IMR-90 (cell line): ENCODE measurements around the gene CD86. TPM values are rescaled to one million over a fixed set of nuclear protein-coding genes. Genes with fewer than 3 reads are reported as not detected.

Source experiments
- ATAC-seq: fragments of 200-7000 bp; cut with Tn5 transposase; 2 replicates; pipeline ENCODE4 v1.9.1; 2020; ENCODE audit warnings: low read depth, mild to moderate bottlenecking, moderate library complexity
- BruUV-seq: library from RNA; stranded (reverse); fragments of 400-500 nt; replicated peaks from 2 replicates; lab custom pipeline; 2021; lab: Mats Ljungman, UMichigan
- CTCF ChIA-PET: fragments of 300-600 bp; formaldehyde crosslinking; extraction: SDS; loops from one replicate; lab custom pipeline; 2021; ENCODE audit warnings: antibody characterized with exemption; lab: Yijun Ruan, JAX
- POLR2A ChIA-PET: fragments of 300-600 bp; sonication (Branson Sonifier 250); formaldehyde crosslinking; loops from one replicate; lab custom pipeline; 2022; ENCODE audit warnings: antibody characterized with exemption; ENCODE audit not compliant: unreplicated experiment; lab: Charles Lee
- DNase-seq: peaks from one replicate; pipeline ENCODE4 v3.0.0; 2013
- H2AFZ ChIP-seq: replicated peaks from 2 replicates; pipeline ENCODE3; 2013; ENCODE audit warnings: low read length, mild to moderate bottlenecking; ENCODE audit not compliant: poor library complexity
- H2AK5ac ChIP-seq: 2 replicates; pipeline ENCODE4 v1.6.1; 2013; ENCODE audit warnings: low read depth, low read length, inconsistent platforms
- H2AK9ac ChIP-seq: replicated peaks from 2 replicates; pipeline ENCODE3; 2013; ENCODE audit warnings: mild to moderate bottlenecking, low read depth, low read length, moderate library complexity; ENCODE audit not compliant: poor library complexity
- H2BK120ac ChIP-seq: 2 replicates; pipeline ENCODE4 v1.6.1; 2013; ENCODE audit warnings: low read depth, low read length, inconsistent platforms
- H2BK15ac ChIP-seq: 3 replicates; pipeline ENCODE4 v1.6.1; 2013; ENCODE audit warnings: low read depth, low read length, inconsistent platforms
- H2BK20ac ChIP-seq: 2 replicates; pipeline ENCODE4 v1.6.1; 2013; ENCODE audit warnings: low read depth, mild to moderate bottlenecking, inconsistent platforms, low read length, moderate library complexity
- H2BK5ac ChIP-seq: 2 replicates; pipeline ENCODE4 v1.6.1; 2013; ENCODE audit warnings: mild to moderate bottlenecking, low read depth, low read length, inconsistent platforms; ENCODE audit not compliant: poor library complexity, severe bottlenecking
- H3K14ac ChIP-seq: replicated peaks from 2 replicates; pipeline ENCODE4 v1.6.1; 2013; ENCODE audit warnings: low read depth, low read length, inconsistent platforms
- H3K18ac ChIP-seq: 2 replicates; pipeline ENCODE4 v1.6.1; 2013; ENCODE audit warnings: low read depth, low read length, control low read depth
- H3K23ac ChIP-seq: 2 replicates; pipeline ENCODE4 v1.6.1; 2013; ENCODE audit warnings: low read depth, low read length, inconsistent platforms
- H3K27ac ChIP-seq: 2 replicates; pipeline ENCODE4 v1.5.1; 2013; ENCODE audit warnings: mild to moderate bottlenecking, control low read depth, low read length; ENCODE audit not compliant: insufficient read depth
- H3K27me3 ChIP-seq: 2 replicates; pipeline ENCODE4 v1.6.1; 2013; ENCODE audit warnings: low read length; ENCODE audit not compliant: control insufficient read depth, insufficient read depth
- H3K36me3 ChIP-seq: 2 replicates; pipeline ENCODE4 v1.6.1; 2013; ENCODE audit warnings: low read length, mixed read lengths; ENCODE audit not compliant: control insufficient read depth, insufficient read depth
- H3K4ac ChIP-seq: 2 replicates; pipeline ENCODE4 v1.6.1; 2013; ENCODE audit warnings: low read depth, low read length, inconsistent platforms
- H3K4me1 ChIP-seq: 2 replicates; pipeline ENCODE4 v1.6.1; 2013; ENCODE audit warnings: low read length, mixed read lengths; ENCODE audit not compliant: control insufficient read depth, insufficient read depth
- H3K4me2 ChIP-seq: 2 replicates; pipeline ENCODE4 v1.6.1; 2013; ENCODE audit warnings: low read depth, mild to moderate bottlenecking, control low read depth, low read length, moderate library complexity
- H3K4me3 ChIP-seq: 2 replicates; pipeline ENCODE4 v1.5.1; 2013; ENCODE audit warnings: low read depth, mild to moderate bottlenecking, control low read depth, low read length, moderate library complexity; ENCODE audit not compliant: insufficient read depth
- H3K56ac ChIP-seq: 2 replicates; pipeline ENCODE4 v1.6.1; 2013; ENCODE audit warnings: low read length, inconsistent platforms; ENCODE audit not compliant: insufficient read depth; ENCODE audit errors: extremely low read depth
- H3K79me1 ChIP-seq, 2 experiments: 2 replicates each; pipeline ENCODE4 v1.6.1; 2013; ENCODE audit warnings: low read length in 2 of 2, inconsistent platforms in 1 of 2, low read depth in 1 of 2
- H3K9ac ChIP-seq: 2 replicates; pipeline ENCODE4 v1.6.1; 2013; ENCODE audit warnings: low read depth, low read length, control low read depth
- H3K9me1 ChIP-seq: 2 replicates; pipeline ENCODE4 v1.6.1; 2013; ENCODE audit warnings: low read length, inconsistent platforms; ENCODE audit not compliant: insufficient read depth
- H3K9me3 ChIP-seq: 2 replicates; pipeline ENCODE4 v1.6.1; 2013; ENCODE audit warnings: low read length; ENCODE audit not compliant: control insufficient read depth, insufficient read depth
- H4K20me1 ChIP-seq: 2 replicates; pipeline ENCODE4 v1.6.1; 2013; ENCODE audit warnings: low read length, inconsistent platforms; ENCODE audit not compliant: insufficient read depth
- H4K5ac ChIP-seq: 2 replicates; pipeline ENCODE4 v1.6.1; 2013; ENCODE audit warnings: mild to moderate bottlenecking, low read depth, low read length, control low read depth
- H4K8ac ChIP-seq, 2 experiments: 2 replicates each; pipeline ENCODE4 v1.6.1; 2013; ENCODE audit warnings: low read depth in 2 of 2, low read length in 2 of 2, control low read depth in 1 of 2, inconsistent platforms in 1 of 2
- H4K91ac ChIP-seq: 2 replicates; pipeline ENCODE4 v1.6.1; 2013; ENCODE audit warnings: low read depth, low read length, inconsistent platforms; ENCODE audit not compliant: insufficient read depth
- BHLHE40 ChIP-seq: fragments of 150-350 bp; IDR thresholded peaks from 2 replicates; pipeline ENCODE4 v1.6.1; 2016; ENCODE audit warnings: mild to moderate bottlenecking, low read depth, low read length
- CEBPB ChIP-seq: IDR thresholded peaks from 2 replicates; pipeline ENCODE4 v1.6.1; 2012; ENCODE audit warnings: low read depth, low read length, improper control_type of control experiment
- CHD1 ChIP-seq: IDR thresholded peaks from 2 replicates; pipeline ENCODE4 v1.6.1; 2012; ENCODE audit warnings: low read depth, low read length, improper control_type of control experiment
- CTCF ChIP-seq: conservative IDR thresholded peaks from 2 replicates; pipeline ENCODE4 v1.5.1; 2012; ENCODE audit warnings: mild to moderate bottlenecking, low read depth, low read length, improper control_type of control experiment
- ELK1 ChIP-seq: fragments of 150-350 bp; IDR thresholded peaks from 2 replicates; pipeline ENCODE4 v1.6.1; 2016; ENCODE audit warnings: low read depth, mild to moderate bottlenecking, low read length, moderate library complexity, borderline replicate concordance
- FOS ChIP-seq: fragments of 150-350 bp; IDR thresholded peaks from 2 replicates; pipeline ENCODE4 v1.6.1; 2016; ENCODE audit warnings: low read depth, low read length
- MAFK ChIP-seq: IDR thresholded peaks from 2 replicates; pipeline ENCODE4 v1.6.1; 2012; ENCODE audit warnings: low read depth, low read length, improper control_type of control experiment
- MAZ ChIP-seq: IDR thresholded peaks from 2 replicates; pipeline ENCODE4 v1.6.1; 2012; ENCODE audit warnings: low read depth, mild to moderate bottlenecking, low read length, improper control_type of control experiment, moderate library complexity, borderline replicate concordance
- MXI1 ChIP-seq: IDR thresholded peaks from 2 replicates; pipeline ENCODE4 v1.6.1; 2012; ENCODE audit warnings: low read depth, mild to moderate bottlenecking, low read length, moderate library complexity, borderline replicate concordance
- NFE2L2 ChIP-seq: fragments of 150-350 bp; IDR thresholded peaks from 2 replicates; pipeline ENCODE4 v1.6.1; 2016; ENCODE audit warnings: low read depth, mild to moderate bottlenecking, low read length
- POLR2A ChIP-seq: IDR thresholded peaks from 2 replicates; pipeline ENCODE4 v1.6.1; 2012; ENCODE audit warnings: mild to moderate bottlenecking, low read depth, low read length
- RAD21 ChIP-seq: IDR thresholded peaks from 2 replicates; pipeline ENCODE4 v1.6.1; 2012; ENCODE audit warnings: low read length, improper control_type of control experiment
- RCOR1 ChIP-seq: IDR thresholded peaks from 2 replicates; pipeline ENCODE4 v1.6.1; 2012; ENCODE audit warnings: mild to moderate bottlenecking, low read length, improper control_type of control experiment; ENCODE audit not compliant: insufficient replicate concordance
- RFX5 ChIP-seq: IDR thresholded peaks from 2 replicates; pipeline ENCODE4 v1.8.0; 2012; ENCODE audit warnings: low read depth, mild to moderate bottlenecking, low read length, moderate library complexity
- SMC3 ChIP-seq: fragments of 150-350 bp; IDR thresholded peaks from 2 replicates; pipeline ENCODE4 v1.6.1; 2016; ENCODE audit warnings: low read depth, mild to moderate bottlenecking, antibody characterized with exemption, low read length, moderate library complexity
- USF2 ChIP-seq: fragments of 150-350 bp; IDR thresholded peaks from 2 replicates; pipeline ENCODE4 v1.6.1; 2017; ENCODE audit warnings: mild to moderate bottlenecking, antibody characterized with exemption, low read length, low read depth
- WGBS, 2 experiments: methylation state at CpG; one replicate each; pipeline versions ENCODE4 v1.1.5 to v1.1.7; 2013; ENCODE audit warnings: missing lambda C conversion rate in 2 of 2; ENCODE audit not compliant: insufficient read length in 1 of 2; ENCODE audit errors: extremely low coverage in 2 of 2; 5-methylcytosine and 5-hydroxymethylcytosine counted together
- dilution Hi-C: fragments of 300-500 bp; cut with HindIII; formaldehyde crosslinking; loops from one replicate; pipeline ENCODE4 v1.14.3; 2018; ENCODE audit warnings: low sequenced_read_pairs; ENCODE audit not compliant: unreplicated experiment
- in situ Hi-C: fragments of 300-500 bp; cut with MboI; formaldehyde crosslinking; loops from 3 replicates; pipeline ENCODE4 v1.14.3; 2019; ENCODE audit warnings: low sequenced_read_pairs, inconsistent platforms, mixed read lengths
- intact Hi-C: fragments of 100-400 bp; cut with micrococcal nuclease; formaldehyde crosslinking; loops from 2 replicates; pipeline ENCODE4 v1.10.0; 2022
- polyA plus RNA-seq, 3 experiments: library from polyadenylated mRNA; depleted of rRNA; stranded (reverse); fragments of >200 nt; gene quantifications; 2 replicates each; pipeline ENCODE4 v1.2.3, GENCODE V29; 2012; ENCODE audit warnings: low replicate concordance in 1 of 3
- total RNA-seq: library from RNA; depleted of rRNA; stranded (reverse); fragments of >200 nt; gene quantifications from 2 replicates; pipeline ENCODE4 v1.2.3, GENCODE V29; 2012

Gene CD86
- total and polyA plus RNA-seq, 2 of the 4 experiments (the other 2 are of a cell fraction), result not detected

DNA sequence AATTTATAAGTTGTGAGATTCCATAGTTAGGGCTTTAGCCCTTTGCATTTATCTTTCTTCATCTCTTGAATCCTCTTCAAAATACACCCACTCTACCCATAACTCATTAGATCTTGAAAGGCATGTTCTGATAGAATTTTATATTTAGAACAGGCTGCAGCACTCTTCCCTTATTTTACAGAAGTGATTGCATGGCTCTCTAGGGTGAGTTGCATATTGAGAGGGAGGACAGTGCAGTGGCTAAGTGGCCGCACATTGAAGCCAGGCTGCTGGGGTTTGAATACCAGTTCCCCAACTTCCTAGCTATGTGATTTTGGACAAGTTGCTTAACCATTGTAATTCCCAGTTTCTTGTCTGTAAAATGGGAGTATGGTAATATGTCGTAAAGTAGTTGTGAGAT lies 2.5 kb downstream of the CD86 start:
- in situ Hi-C loops (no loop called here), intact Hi-C loops (no loop called here), dilution Hi-C loops (no loop called here)
- H4K91ac ChIP-seq, result no peak overlapping the region
- no peak overlapping the region for H3K4me3 ChIP-seq
- H2AK5ac ChIP-seq, result no peak overlapping the region
- no peak overlapping the region for H4K5ac ChIP-seq
- no peak for TF ChIP-seq USF2
- no peak for TF ChIP-seq BHLHE40
- TF ChIP-seq RCOR1, result no peak
- no peak for TF ChIP-seq RFX5
- TF ChIP-seq FOS, result no peak
- no peak for TF ChIP-seq MXI1
- no peak for TF ChIP-seq MAFK
- TF ChIP-seq NFE2L2, result no peak
- TF ChIP-seq RAD21, result no peak
- no peak for TF ChIP-seq MAZ
- no peak for TF ChIP-seq CHD1
- TF ChIP-seq ELK1, result no peak
- no peak for TF ChIP-seq SMC3
- no peak for TF ChIP-seq POLR2A
- no peak for TF ChIP-seq CEBPB
- no peak for TF ChIP-seq CTCF
- no peaks in the 10 kb centered on the region for H3K9me1 ChIP-seq
- H3K4me2 ChIP-seq, result no peak overlapping the region
- H4K8ac ChIP-seq, result no peak overlapping the region
- ATAC-seq, result no peak
- no TSS peak for BruUV-seq
- no peaks in the 10 kb centered on the region for H3K79me1 ChIP-seq
- H3K18ac ChIP-seq, result no peak overlapping the region
- no peak overlapping the region for H3K9ac ChIP-seq
- no peak overlapping the region for H2AFZ ChIP-seq
- no peak overlapping the region for H2AK9ac ChIP-seq
- H2BK5ac ChIP-seq, result no peak overlapping the region
- CTCF ChIA-PET, result interaction anchor here (1.0 to 1.2 kb wide), 2 partner anchors 10 to 188 kb away, joined by 3 read pairs; no protein-coding TSS in a partner anchor
- no peaks in the 10 kb centered on the region for H3K36me3 ChIP-seq
- DNase-seq, result no peak
- no peak overlapping the region for H3K23ac ChIP-seq
- no peaks in the 10 kb centered on the region for H3K27me3 ChIP-seq
- POLR2A ChIA-PET, result no interaction called here
- no peaks in the 10 kb centered on the region for H3K9me3 ChIP-seq
- no peaks in the 10 kb centered on the region for H4K20me1 ChIP-seq
- no peak overlapping the region for H3K4ac ChIP-seq
- no peak overlapping the region for H2BK20ac ChIP-seq
- H3K14ac ChIP-seq, result no peak overlapping the region
- no peak overlapping the region for H3K56ac ChIP-seq
- no peak overlapping the region for H2BK15ac ChIP-seq
- no peaks in the 10 kb centered on the region for H3K4me1 ChIP-seq
- H2BK120ac ChIP-seq, result no peak overlapping the region
- WGBS, 2 experiments, result no CpG with 5 or more reads among the region's 2 CpGs
- no peak overlapping the region for H3K27ac ChIP-seq
